Stimulated activated CD4-positive, alpha-beta T cell treated with anti-CD3 and anti-CD28 coated beads, Interleukin-1b, Interleukin-23, amount 100 ng/mL, for 24 hours (primary cell): Measurements from ENCODE around the gene KRR1.
"Not testable (repeated sequence)": the region's sequence is repeated elsewhere in the genome, so short reads cannot be mapped to it uniquely, and the experiment has no call there.

Experiments
- DNase-seq, 4 experiments: peaks; one replicate each; pipeline ENCODE4 v3.0.0-alpha.2; 2020; ENCODE audit warnings: low read depth in 4 of 4, low spot score in 1 of 4

Gene KRR1

DNA sequence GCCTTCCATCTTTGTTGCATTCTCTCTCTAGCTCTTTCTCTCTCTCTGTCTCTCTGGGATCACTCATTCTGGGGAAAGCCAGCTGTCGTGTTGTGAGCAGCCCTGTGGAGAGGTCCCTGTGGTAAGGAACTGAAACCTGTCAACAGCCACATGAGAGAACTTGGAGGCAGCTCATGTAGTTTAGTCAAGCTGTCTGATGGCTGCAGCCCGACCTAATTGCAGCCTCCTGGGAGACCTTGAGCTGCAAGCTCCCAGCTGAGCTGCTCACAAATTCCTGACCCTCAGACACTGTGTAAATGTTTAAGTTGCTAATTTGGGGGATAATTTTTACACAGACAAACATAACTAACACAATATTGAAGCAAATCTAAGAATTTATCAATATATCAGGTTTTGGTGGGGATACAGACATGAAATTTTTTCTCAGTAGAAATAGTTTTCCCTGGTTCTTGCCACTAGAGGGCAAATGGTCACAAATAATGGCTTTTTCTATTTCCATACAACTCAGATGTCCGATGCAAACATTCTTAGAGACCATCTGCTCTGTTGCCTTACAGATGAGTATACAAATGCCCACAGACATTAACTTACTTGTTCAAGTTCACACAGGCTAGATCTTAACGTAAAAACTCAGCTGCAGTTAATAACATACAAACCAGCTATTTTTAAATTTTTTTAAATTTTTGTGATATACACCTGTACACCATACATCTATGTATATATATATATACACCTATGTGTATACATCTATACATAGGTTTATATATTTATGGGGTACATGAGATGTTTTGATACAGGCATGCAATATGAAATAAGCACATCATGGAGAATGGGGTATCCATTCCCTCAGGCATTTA is 15.5 kb upstream of the KRR1 start:
- no peak for DNase-seq

DNA sequence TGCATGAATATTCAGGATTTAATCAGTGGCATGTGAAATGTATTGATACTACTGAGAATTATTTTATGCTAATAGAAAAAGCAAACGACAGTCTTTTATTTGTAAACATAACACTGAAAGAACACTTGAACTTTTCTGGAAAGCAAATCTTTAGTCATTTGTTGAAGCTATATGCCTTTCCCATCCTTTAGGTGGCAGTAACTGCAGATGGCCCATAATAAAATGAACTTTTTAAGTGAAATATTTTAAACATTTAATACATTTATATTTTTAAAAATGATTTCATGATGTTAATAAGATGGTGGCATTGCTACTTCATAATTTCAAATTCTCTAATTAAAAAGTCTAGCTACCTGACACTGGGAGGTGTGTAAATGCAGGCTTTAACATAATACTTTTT is 13.9 kb upstream of the KRR1 start:
- no peak for DNase-seq

DNA sequence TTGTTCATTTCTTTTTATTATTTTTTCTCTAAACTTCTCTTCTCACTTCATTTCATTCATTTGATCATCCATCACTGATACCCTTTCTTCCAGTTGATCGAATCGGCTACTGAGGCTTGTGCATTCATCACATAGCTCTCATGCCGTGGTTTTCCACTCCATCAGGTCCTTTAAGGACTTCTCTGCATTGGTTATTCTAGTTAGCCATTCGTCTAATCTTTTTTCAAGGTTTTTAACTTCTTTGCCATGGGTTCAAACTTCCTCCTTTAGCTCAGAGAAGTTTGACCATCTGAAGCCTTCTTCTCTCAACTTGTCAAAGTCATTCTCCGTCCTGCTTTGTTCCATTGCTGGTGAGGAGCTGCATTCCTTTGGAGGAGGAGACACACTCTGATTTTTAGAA is 10.7 kb upstream of the KRR1 start:
- not testable (repeated sequence) for DNase-seq

DNA sequence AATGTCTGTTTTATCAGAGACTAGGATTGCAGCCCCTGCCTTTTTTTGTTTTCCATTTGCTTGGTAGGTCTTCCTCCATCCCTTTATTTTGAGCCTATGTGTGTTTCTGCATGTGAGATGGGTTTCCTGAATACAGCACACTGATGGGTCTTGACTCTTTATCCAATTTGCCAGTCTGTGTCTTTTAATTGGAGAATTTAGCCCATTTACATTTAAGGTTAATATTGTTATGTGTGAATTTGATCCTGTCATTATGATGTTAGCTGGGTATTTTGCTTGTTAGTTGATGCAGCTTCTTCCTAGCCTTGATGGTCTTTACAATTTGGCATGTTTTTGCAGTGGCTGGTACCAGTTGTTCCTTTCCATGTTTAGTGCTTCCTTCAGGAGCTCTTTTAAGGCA is 9.8 kb upstream of the KRR1 start:
- not testable (repeated sequence) for DNase-seq

DNA sequence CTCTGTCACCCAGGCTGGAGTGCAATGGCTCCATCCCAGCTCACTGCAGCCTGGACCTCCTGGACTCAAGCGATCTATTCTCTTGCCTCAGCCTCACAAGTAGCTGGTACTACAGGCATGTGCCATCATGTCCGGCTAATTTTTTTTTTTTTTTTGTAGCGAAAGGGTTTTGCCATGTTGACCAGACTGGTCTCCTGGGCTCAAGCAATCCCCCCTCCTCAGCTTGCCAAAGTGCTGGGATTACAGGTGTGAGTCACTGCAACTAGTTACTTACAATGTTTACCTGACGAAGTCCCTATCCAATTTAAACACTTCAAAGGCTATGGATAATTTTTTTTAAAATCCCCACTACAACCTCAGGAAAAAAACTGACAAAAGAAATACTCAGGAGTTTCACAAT is 1.8 kb downstream of the KRR1 start:
- DNase-seq, result no peak

DNA sequence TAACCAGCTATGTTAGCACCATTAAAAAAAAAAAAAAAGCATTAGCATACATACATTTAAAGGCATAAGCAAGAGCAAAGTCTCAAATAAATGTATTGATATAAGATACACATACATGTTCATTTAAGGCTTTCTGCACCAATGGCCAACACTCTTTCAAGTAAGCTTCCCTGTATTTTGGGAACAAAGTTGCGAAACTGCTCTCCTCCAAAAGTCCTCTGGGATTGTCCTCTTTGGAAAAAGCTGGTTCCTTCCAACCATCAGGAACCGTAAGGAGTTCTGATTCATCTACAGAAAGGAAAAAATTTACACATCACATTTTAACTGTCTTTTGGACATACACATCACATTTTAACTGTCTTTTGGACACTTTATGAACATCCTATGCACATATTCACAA is 3.2 kb downstream of the KRR1 start:
- DNase-seq, result no peak

DNA sequence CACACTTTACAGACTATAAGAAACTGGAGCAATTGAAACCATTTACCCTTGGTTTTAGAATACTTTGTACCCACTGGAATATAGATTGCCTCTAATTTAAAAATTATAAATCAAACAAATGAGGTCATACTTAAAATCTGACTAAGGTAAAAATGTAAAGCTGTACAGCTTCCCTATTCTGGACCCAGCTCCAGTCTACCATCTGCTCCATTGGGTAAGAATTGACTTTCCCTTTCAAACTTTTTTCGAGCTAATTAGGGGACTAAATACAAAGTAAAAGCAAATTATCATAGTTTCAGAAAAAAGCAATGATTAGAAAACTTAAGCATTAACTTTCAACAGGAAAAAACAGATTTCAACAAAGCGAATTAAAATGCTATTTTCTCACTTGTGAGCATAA is 4.3 kb downstream of the KRR1 start:
- no peak for DNase-seq

DNA sequence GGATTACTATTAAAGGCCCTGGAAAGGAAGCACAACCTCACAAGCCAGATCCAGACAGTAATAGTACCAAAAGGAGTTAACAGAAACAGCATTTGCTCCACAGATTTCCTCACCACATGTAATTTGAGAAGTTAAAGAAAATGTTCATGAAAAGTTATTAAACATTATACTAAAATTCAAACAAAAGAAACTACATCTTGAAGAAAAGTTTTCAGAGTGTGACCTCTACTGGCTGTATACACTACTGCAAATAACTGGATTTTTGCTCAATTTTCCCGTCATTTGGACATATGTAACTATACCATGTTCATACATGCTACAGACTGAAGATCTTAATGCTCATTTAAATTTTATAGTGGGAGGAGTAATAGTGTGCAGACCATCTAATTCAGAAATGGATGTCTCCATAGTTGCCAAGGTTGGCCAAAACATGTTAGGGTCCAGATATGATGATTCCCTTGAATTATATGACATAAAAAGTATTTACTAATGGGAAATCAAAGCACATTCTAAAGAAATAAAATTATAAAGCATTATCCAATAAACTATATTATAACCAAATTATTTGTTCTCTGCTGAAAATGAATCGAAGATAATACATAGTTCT is 5.6 kb downstream of the KRR1 start:
- no peak for DNase-seq

DNA sequence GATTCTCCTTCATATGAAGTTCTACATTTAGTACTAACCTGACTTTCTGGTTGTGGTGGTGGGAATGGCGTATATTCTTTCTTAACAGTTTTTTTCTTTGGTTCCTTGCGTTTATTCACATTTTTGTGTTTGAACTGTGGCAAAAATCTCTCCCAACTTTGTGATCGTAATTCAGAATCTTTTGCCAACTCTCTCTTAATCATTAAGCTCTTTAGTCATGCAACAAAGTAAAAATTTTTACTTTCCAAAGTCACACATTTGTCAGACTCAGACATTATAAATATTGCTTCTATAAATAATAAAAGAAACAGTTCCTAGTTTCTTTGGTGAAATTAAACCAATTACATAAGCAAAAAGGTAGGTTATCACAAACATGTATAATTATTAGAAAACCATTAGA is 7.5 kb downstream of the KRR1 start:
- no peak for DNase-seq

DNA sequence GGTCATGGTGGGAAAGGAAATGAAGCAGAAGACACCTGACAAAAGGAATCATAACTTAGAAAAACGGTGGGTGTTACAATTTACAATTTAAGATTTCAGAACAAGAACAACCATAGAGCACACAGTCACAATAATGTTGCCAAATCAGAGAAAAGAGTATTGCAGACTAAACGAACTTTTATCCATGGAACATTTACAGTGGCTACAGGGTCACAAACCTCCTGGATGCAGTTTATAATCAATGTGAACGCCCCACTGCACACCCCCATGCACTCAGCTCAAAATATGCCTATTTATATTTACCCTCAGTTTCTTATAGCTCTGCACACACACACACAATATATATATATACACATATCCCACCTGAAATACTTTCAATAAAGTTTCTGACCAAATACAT is 8.0 kb downstream of the KRR1 start:
- DNase-seq, result no peak

DNA sequence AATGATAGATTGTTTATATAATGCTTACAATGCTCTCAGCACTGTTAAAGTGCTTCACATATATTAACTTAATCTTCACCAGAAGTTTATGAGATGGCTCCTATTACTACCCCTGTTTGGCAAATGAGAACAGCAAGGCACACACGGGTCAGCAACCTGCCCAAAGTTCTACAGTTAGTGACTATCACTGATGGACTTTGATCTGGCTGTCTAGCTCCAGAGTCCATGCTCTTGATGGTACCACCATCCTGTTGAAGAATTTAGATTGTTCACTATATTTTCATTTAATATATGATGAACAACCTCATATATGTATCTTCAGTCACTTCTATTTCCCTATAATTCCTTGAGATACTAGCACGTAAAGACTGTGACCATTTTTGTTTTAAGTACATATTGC is 20.2 kb downstream of the KRR1 start:
- DNase-seq, result no peak

DNA sequence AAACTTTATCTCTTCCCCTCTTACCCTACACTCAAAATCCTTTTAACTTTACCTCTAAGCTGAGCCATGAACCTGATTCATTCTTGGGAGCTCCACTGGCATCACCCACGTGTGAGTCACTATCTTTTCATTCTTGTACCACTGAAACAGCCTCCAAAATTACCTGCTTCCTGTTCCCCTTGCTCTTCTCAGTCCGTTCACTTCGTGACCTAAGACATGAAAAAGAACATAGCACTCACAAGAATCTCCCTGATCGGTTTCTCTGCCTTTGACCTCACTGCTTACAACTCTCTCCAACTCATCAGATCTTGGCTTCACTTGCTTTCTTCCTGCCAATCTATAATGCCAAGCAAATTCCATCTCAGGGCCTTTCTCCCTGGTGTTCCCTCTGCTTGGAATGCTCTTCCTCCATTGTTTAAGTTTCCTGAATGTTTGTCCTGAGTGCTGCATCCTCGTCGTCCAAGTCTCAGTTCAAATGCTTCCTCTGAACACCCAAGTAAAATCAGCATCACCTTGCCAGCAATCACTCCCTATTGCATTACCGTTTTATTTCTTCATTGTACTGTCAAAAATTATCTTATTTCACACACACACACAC is 21.7 kb downstream of the KRR1 start:
- DNase-seq, result peak in 1 of 4 experiments; percentile 15

DNA sequence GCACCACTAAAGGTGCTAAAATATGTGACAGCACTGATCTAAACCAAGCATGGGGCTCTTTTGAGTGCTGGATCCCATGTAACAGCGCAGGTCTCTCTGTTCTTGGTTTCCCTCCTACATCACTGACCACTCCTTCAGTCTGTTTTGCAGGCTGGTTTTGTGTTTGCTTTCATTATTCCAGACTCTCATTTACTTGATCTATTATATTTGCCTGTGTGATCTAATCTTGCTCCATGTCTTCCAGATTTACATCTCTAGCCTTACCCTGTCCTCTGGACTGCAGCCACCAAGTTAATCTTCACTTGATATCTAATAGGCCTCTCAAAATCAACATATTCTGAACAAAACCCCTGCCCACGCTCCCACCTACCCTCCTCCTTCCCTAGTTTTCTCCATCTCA is 22.2 kb downstream of the KRR1 start:
- DNase-seq, result no peak

DNA sequence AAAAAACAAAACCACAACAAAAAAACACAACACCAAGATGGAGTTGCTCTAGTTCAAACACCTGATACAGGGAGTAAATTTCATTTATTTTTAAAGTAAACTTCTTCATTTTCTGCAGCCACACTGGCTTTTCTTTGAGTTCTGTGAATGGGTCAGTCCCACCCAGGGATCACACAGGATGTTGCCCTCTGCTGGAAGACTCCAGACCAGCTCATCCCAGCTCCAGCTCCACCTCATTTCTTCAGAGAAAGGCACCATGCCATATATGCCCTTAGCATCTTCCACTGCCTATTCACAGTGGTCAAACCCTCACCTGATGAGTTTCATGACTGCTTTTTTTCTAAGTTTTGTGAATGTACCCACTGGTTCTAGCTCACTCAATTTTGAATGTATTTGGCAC is 22.9 kb downstream of the KRR1 start:
- no peak for DNase-seq

DNA sequence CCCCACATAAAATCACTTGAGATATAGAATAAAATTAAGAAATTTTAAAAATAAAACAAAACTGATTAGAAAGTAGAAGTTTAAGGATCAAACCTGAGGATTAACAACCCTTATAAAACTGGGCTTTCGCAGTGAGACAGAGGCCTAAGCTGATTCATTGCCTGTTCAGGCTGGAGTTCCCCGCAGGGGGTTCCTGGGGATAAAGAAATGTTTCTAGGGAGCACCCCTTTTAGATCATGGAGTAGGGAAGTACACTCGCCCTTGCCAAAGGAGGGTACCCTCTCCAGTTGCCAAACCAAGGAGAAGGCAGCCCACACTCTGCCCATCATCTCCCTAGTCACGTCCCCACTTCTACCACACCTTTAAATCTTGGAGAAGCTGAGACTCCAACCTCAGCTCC is 24.1 kb downstream of the KRR1 start:
- DNase-seq, result no peak

DNA sequence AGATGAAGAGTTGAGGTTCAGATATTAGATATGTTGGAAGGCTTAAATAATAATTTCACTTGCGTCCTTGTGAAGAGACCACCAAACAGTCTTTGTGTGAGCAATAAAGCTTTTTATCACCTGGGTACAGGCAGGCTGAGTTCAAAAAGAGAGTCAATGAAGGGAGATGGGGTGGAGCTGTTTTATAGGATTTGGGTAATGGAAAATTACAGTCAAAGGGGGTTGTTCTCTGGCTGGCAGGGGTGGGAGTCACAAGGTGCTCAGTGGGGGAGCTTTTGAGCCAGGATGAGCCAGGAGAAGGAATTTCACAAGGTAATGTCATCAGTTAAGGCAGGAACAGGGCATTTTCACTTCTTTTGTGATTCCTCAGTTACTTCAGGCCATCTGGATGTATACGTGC is 27.0 kb downstream of the KRR1 start:
- not testable (repeated sequence) for DNase-seq

DNA sequence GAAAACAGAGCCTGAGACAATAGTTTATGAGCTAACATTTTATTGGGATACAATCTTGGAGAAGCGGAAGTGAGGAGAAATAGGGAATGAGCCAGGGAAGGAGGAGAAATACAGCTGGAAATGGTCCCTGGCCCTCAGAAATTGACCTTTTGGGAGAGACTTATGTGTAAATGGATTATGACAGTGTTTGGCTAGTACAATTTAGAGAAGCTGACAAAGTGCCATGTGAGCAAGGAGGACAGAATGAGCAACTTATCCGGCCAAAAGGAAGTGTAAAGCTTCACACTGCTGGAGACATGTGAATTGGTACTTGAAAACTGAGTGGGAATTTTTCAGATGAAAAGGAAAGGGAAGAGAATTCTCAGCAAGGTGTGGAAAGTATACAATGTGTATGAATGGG is 28.0 kb downstream of the KRR1 start:
- no peak for DNase-seq

DNA sequence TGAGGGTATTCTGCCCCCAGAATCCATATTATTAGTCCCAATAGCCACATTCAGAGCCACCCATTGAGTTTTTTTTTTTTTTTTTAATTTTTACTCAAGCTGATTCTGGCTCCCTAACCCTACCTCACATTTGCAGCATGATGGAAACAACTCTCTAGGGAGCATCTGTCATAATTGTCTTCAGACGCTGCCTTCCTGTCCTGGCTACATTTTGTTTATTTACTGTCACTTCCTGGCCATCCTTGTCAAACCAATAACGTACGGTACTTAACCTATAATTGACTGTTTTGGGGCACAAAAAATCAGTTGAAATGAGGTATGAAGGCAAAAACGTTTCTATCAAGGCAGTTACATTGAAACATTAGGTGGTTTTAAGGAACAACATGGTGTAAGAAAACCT is 28.8 kb downstream of the KRR1 start:
- no peak for DNase-seq

DNA sequence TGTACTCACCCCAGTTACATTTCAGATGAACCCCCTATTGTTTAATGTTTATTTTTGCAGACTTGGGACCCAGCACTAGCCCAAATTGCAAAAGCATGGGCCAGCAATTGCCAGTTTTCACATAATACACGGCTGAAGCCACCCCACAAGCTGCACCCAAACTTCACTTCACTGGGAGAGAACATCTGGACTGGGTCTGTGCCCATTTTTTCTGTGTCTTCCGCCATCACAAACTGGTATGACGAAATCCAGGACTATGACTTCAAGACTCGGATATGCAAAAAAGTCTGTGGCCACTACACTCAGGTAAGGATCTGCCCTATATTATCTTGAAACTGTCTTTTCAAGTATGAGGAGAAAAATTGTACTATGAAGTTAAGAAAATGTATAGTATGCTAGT is 29.6 kb downstream of the KRR1 start:
- DNase-seq, result no peak

DNA sequence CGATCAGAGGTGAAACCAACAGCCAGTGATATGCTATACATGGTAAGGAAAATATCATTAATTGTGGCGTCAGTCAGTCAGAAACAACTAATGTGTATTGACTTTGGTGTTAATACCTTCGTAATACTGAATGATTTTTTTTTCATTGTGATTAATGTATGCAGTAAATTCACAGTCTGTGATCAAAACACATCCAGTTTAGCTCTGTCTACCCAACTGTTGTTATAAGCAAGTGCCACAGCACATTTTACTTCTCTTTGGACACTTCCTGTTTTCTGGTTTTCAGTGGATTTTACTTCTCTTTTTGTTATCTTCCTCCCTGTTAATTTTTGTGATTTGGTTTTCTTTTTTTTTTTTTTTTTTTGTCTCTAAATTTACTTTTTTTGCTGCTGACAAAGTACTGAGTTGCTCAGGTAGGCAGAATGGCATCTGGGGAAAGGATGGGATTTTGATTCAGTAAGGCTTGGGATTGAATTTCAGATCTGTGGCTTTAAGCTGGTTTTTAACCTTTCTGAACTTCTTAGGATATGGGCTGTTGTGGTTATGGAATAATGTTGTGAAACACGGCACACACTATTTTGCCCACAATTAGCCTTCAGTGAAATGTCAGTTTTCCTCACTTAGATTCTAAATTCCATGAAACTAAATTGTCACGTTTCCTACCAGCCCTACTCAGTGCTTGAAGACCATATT is 30.2 kb downstream of the KRR1 start:
- DNase-seq, result no peak

DNA sequence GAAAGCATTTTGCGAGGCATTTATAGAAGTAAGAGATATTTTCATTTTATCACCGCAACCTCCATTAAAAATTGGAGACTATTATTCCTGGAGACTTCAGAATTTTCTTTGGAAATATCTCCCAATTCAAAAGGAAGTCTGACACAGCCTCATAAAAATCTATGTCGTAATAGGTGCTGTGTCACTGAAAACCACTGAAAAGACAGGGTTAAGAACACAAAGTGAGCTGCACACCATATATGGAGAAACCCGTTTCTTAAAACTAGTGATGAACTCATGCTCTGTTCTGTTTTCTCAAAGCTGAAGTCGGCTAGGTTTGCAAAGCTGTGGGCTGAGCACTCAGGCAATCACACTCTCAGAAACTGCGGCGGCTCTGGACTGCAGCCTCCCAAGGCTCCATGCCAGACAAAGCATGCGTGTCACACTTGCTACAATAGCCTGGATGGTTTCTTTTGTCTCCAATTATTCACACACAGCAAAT is 30.9 kb downstream of the KRR1 start, which contains the start of gene GLIPR1:
Gene GLIPR1, plus strand, starts transcription at position 287 of the 481 bp plus-strand sequence. Its CDS starts 126 bp downstream, at position 413.
- DNase-seq, result peak; percentile 26 to 60 (median 45)
